ENCODE data around the gene PTPRG.

GRCh38 chr3:61666615-61667330 is 105.4 kb downstream of the PTPRG start:
- no peak for TF ChIP-seq CTCF (conservative IDR thresholded peaks at IDR 0.05 in 1 of 2, IDR thresholded peaks at IDR 0.05 in 1 of 2; ENCODE audit: low read depth in 1 of 2, low read length in 2 of 2)
- no peak for TF ChIP-seq EZH2 (IDR thresholded peaks at IDR 0.05; ENCODE audit: low read length, missing control alignments)
